GM21576 (cell line): Measurements from ENCODE around the gene FOXS1.

Source experiments
- ATAC-seq: cut with Tn5 transposase; IDR thresholded peaks from one replicate; pipeline ENCODE4 v1.9.1; 2021; ENCODE audit warnings: mild to moderate bottlenecking, moderate library complexity; ENCODE audit not compliant: unreplicated experiment

The FOXS1 gene

GRCh38 chr20:31845300-31845863, at the start of gene FOXS1:
Gene FOXS1 (minus strand): TSS chr20:31845604. CDS start chr20:31845542, 62 bp downstream.
- ATAC-seq: no peak

GRCh38 chr20:31890646-31891045, 45.2 kb upstream of the FOXS1 start:
- no peak for ATAC-seq

GRCh38 chr20:31883829-31884228, 38.4 kb upstream of the FOXS1 start:
- no peak for ATAC-seq

GRCh38 chr20:31881945-31882344, 36.5 kb upstream of the FOXS1 start:
- ATAC-seq: no peak

GRCh38 chr20:31879143-31879987, 34.0 kb upstream of the FOXS1 start:
- ATAC-seq: peak; percentile 87

GRCh38 chr20:31877684-31878083, 32.3 kb upstream of the FOXS1 start:
- no peak for ATAC-seq

GRCh38 chr20:31875671-31876070, 30.3 kb upstream of the FOXS1 start:
- ATAC-seq: no peak

- ATAC-seq: no peak
Observed at GRCh38 chr20:31872406-31872805, 27.0 kb upstream of the FOXS1 start.

GRCh38 chr20:31871618-31871954, 26.2 kb upstream of the FOXS1 start:
- no peak for ATAC-seq

GRCh38 chr20:31870726-31871617, 25.6 kb upstream of the FOXS1 start:
- no peak for ATAC-seq

- no peak for ATAC-seq
Observed at GRCh38 chr20:31869942-31870725, 24.7 kb upstream of the FOXS1 start, which contains the start of the genes DUSP15 and TTLL9. Gene DUSP15 (minus strand): TSS chr20:31870527. CDS start chr20:31870337, 190 bp downstream. Gene TTLL9 (plus strand): TSS chr20:31870634. CDS start chr20:31871127, 493 bp downstream.

- ATAC-seq: no peak
Observed at GRCh38 chr20:31869673-31869941, 24.2 kb upstream of the FOXS1 start.

- no peak for ATAC-seq
Observed at GRCh38 chr20:31868853-31869672, 23.7 kb upstream of the FOXS1 start.

- no peak for ATAC-seq
Observed at GRCh38 chr20:31866221-31866620, 20.8 kb upstream of the FOXS1 start.

GRCh38 chr20:31864521-31865400, 19.4 kb upstream of the FOXS1 start:
- ATAC-seq: no peak

- ATAC-seq: no peak
Observed at GRCh38 chr20:31863296-31864085, 18.1 kb upstream of the FOXS1 start.

GRCh38 chr20:31862506-31862905, 17.1 kb upstream of the FOXS1 start:
- no peak for ATAC-seq

GRCh38 chr20:31862157-31862470, 16.7 kb upstream of the FOXS1 start:
- no peak for ATAC-seq
